GM12878 (cell line): Measurements from ENCODE around the gene RRP1B. TPM values are rescaled to one million over a fixed set of nuclear protein-coding genes. Genes with fewer than 3 reads are reported as not detected.

Source experiments
- ATAC-seq: fragments of 200-7000 bp; cut with Tn5 transposase; 3 replicates; pipeline ENCODE4 v1.9.1; 2020; ENCODE audit warnings: mild to moderate bottlenecking, moderate library complexity
- BruUV-seq: library from RNA; stranded (reverse); fragments of 400-500 nt; replicated peaks from 2 replicates; lab custom pipeline; 2021; lab: Mats Ljungman, UMichigan
- CTCF ChIA-PET: fragments of 300-600 bp; sonication (Branson Sonifier 250); formaldehyde crosslinking; extraction: SDS; loops from one replicate; lab custom pipeline; 2021; ENCODE audit warnings: inconsistent platforms; lab: Yijun Ruan, JAX
- POLR2A ChIA-PET: fragments of 350-600 bp; formaldehyde crosslinking; extraction: SDS; loops from one replicate; lab custom pipeline; 2021; ENCODE audit warnings: inconsistent platforms; lab: Charles Lee
- RAD21 ChIA-PET: fragments of 300-600 bp; sonication (Branson Sonifier 250); formaldehyde crosslinking; loops from one replicate; lab custom pipeline; 2023; ENCODE audit warnings: antibody characterized with exemption; ENCODE audit not compliant: unreplicated experiment; lab: Charles Lee
- SMC1A ChIA-PET: fragments of 300-600 bp; sonication (Branson Sonifier 250); formaldehyde crosslinking; loops from one replicate; lab custom pipeline; 2023; ENCODE audit not compliant: unreplicated experiment, uncharacterized antibody; lab: Charles Lee
- DNase-seq: peaks from one replicate; pipeline ENCODE4 v3.0.0-alpha.2; 2011; ENCODE audit warnings: low read depth, low spot score
- FAIRE-seq: peaks from 3 replicates; lab custom pipeline; 2011; peaks lifted over from hg19 to GRCh38; lab: Jason Lieb, UNC
- H2AFZ ChIP-seq: 2 replicates; pipeline ENCODE4 v1.6.0; 2011; ENCODE audit warnings: low read depth, low read length, control low read depth; ENCODE audit not compliant: control insufficient read depth
- H3K27ac ChIP-seq: 2 replicates; pipeline ENCODE4 v1.5.1; 2011; ENCODE audit warnings: control low read depth; ENCODE audit not compliant: control insufficient read depth, insufficient read depth
- H3K27me3 ChIP-seq, 2 experiments: replicated peaks in 1 of 2; 2 replicates each; pipeline versions ENCODE4 v1.6.0 to v1.6.1; 2011; ENCODE audit warnings: low read length in 1 of 2; ENCODE audit not compliant: control insufficient read depth in 2 of 2, insufficient read depth in 2 of 2
- H3K36me3 ChIP-seq, 2 experiments: 2 replicates each; pipeline ENCODE4 v1.5.1; 2011; ENCODE audit warnings: low read length in 1 of 2; ENCODE audit not compliant: control insufficient read depth in 2 of 2, insufficient read depth in 2 of 2
- H3K4me1 ChIP-seq: 2 replicates; pipeline ENCODE4 v1.6.1; 2011; ENCODE audit warnings: mild to moderate bottlenecking, low read length, moderate library complexity, mixed read lengths; ENCODE audit not compliant: control insufficient read depth, insufficient read depth
- H3K4me2 ChIP-seq: 2 replicates; pipeline ENCODE4 v1.6.0; 2011; ENCODE audit warnings: control low read depth; ENCODE audit not compliant: control insufficient read depth, insufficient read depth
- H3K4me3 ChIP-seq: fragments of 200-600 bp; sonication (generic); 2 replicates; pipeline ENCODE4 v1.5.1; 2016
- H3K79me2 ChIP-seq: 2 replicates; pipeline ENCODE4 v1.6.0; 2011; ENCODE audit warnings: low read length; ENCODE audit not compliant: control insufficient read depth, insufficient read depth
- H3K9ac ChIP-seq: 2 replicates; pipeline ENCODE4 v1.8.0; 2011; ENCODE audit warnings: low read length, control low read depth, mixed read lengths; ENCODE audit not compliant: control insufficient read depth, insufficient read depth
- H3K9me3 ChIP-seq: replicated peaks from 3 replicates; pipeline ENCODE4 v1.5.1; 2011; ENCODE audit warnings: mild to moderate bottlenecking, low read length; ENCODE audit not compliant: control insufficient read depth, insufficient read depth
- H4K20me1 ChIP-seq: 2 replicates; pipeline ENCODE4 v1.6.0; 2011; ENCODE audit not compliant: control insufficient read depth, insufficient read depth
- E4F1 ChIP-seq: fragments of 450-650 bp; IDR thresholded peaks from 2 replicates; pipeline ENCODE4 v1.6.1; 2018; ENCODE audit warnings: borderline replicate concordance, mild to moderate bottlenecking; ENCODE audit not compliant: partially characterized antibody
- MTA2 ChIP-seq: fragments of 450-650 bp; IDR thresholded peaks from 2 replicates; pipeline ENCODE4 v1.6.1; 2016; ENCODE audit warnings: low read depth, mild to moderate bottlenecking, moderate library complexity
- TARDBP ChIP-seq: IDR thresholded peaks from 2 replicates; pipeline ENCODE4 v1.6.1; 2016; ENCODE audit warnings: borderline replicate concordance
- WGBS: methylation state at CpG from one replicate; pipeline ENCODE4 v1.1.6; 2016; ENCODE audit warnings: low lambda C conversion rate; ENCODE audit not compliant: insufficient replicate concordance, insufficient coverage; ENCODE audit errors: missing lambda C conversion rate; 5-methylcytosine and 5-hydroxymethylcytosine counted together
- in situ Hi-C: fragments of 300-500 bp; cut with MboI; formaldehyde crosslinking; loops from 9 replicates; pipeline ENCODE4 v1.14.3; 2018; ENCODE audit warnings: mixed read lengths
- intact Hi-C: fragments of 100-400 bp; cut with micrococcal nuclease; formaldehyde crosslinking; loops from one replicate; pipeline ENCODE4 v1.14.2; 2022; ENCODE audit not compliant: unreplicated experiment
- polyA plus RNA-seq, 11 experiments: library from polyadenylated mRNA; depleted of rRNA in 4 of 11; unstranded in 6 of 11; stranded (reverse) in 5 of 11; fragments of >200 nt; fragmentation: Nextera tagmentation in 4 of 11; fragmentation: Illumina TruSeq in 1 of 11; extraction: Ambion mirVana in 4 of 11; extraction: Trizol in 1 of 11; gene quantifications; 1 replicate in 1 of 11; 2 replicates in 10 of 11; pipeline versions ENCODE4 v1.2.1 to v1.2.3, GENCODE V29; 2011 to 2016; ENCODE audit warnings: inconsistent platforms in 2 of 11, missing spikeins in 2 of 11, low read depth in 1 of 11
- total RNA-seq, 4 experiments: library from RNA; depleted of rRNA in 3 of 4; stranded (reverse); fragments of >200 nt in 3 of 4; fragmentation: Illumina TruSeq in 1 of 4; extraction: Trizol in 1 of 4; gene quantifications; 2 replicates each; pipeline versions ENCODE4 v1.2.1 to v1.2.3, GENCODE V29; 2013 to 2021

RRP1B gene
- total and polyA plus RNA-seq, 10 of the 15 experiments (the other 5 are each of a cell fraction or from before 2014, with no cell fraction given) = 8.1 to 57.4 (median 38.1) TPM

DNA sequence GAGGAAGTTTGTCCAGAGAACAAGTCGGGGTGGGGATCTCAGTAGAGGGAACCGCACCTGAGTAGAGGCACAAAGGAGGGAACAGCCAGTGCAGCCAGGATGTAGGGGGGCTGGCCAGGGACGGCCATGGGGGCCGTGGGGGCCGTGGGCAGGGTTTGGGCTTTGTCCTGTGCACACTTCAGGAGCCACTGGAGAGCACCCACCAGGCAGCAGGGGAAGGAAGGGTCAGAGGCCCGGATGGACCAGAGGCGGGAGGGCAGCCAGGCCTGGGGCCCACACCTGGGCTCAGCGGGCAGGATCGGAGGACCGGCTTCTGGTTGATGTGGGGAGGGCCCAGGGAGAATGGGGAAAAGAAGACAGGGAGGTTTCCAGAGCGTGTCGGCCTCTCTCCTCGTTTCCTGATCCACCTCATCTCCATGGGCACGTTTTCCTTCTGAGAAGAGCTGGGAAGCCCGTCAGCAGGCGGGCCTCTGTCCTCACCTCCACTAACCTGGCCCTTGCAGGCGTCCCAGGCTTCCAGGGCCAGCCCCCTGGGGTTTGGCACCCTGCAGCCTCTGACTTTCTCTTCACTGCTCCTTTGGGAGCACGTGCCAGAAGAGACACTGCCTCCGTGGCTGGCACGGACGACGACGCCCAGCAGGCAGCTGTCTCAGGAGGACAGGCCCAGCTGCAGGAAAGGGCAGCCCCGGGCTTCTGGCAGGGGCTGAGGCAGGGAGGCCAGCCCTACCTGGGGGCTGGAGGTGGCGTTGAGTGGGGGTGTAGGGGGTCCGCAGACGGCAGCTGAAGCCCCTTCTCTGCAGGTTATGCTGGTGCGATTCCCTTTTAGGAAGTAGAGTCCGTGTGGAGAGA, 42.8 kb downstream of the RRP1B start (continued):
- TF ChIP-seq MTA2 (no peak), TARDBP (no peak)
- TF ChIP-seq, all 136 proteins: peak for 0

GRCh38 chr21:43702785-43703034, 43.4 kb downstream of the RRP1B start:
- Histone ChIP-seq H3K9me3 (no peaks in the 10 kb centered on the region), H3K4me1 (peaks cover 6% of the 10 kb centered on the region), H3K27me3 (no peaks in the 10 kb centered on the region; a peak in 1 of 4 replicates), H3K79me2 (no peaks in the 10 kb centered on the region), H4K20me1 (no peaks in the 10 kb centered on the region), H3K4me3 (no peak overlapping the region), H3K27ac (no peak overlapping the region), H2AFZ (no peak overlapping the region), H3K9ac (no peak overlapping the region), H3K36me3 (no peaks in the 10 kb centered on the region), H3K4me2 (no peak overlapping the region; the same call in 1 of the 2 replicates)
- FAIRE-seq = no peak
- in situ Hi-C loops (no loop called here), intact Hi-C loops (no loop called here)
- no peak for TF ChIP-seq E4F1
- ChIA-PET SMC1A (no interaction called here), POLR2A (interaction anchor here (0.6 kb wide), 1 partner anchor 319 kb away, joined by 4 read pairs; no protein-coding TSS in a partner anchor), RAD21 (no interaction called here), CTCF (no interaction called here)
- WGBS = 74% methylated on average over 12 of the region's 12 CpGs
- no peak for DNase-seq
- no TSS peak for BruUV-seq
- ATAC-seq = no peak
